ENCODE measurements around the gene BID.

DNA sequence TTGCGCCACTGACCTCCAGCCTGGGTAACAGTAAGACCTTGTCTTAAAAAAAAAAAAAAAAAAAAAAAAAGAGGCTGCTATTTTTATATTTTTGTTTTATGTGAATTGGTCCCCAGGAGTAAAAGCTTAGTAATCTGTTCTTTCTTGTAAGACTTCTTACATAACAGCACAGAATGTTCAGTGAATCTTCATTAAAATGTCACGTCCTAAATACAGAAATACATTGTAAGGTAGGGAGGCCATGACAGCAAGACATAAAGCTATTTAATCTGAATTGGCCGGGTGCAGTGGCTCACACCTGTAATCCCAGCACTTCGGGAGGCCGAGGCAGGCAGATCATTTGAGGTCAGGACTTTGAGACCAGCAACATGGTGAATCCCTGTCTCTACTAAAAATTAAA, 64.2 kb downstream of the BID start:
- TF ChIP-seq, protein P1, sequence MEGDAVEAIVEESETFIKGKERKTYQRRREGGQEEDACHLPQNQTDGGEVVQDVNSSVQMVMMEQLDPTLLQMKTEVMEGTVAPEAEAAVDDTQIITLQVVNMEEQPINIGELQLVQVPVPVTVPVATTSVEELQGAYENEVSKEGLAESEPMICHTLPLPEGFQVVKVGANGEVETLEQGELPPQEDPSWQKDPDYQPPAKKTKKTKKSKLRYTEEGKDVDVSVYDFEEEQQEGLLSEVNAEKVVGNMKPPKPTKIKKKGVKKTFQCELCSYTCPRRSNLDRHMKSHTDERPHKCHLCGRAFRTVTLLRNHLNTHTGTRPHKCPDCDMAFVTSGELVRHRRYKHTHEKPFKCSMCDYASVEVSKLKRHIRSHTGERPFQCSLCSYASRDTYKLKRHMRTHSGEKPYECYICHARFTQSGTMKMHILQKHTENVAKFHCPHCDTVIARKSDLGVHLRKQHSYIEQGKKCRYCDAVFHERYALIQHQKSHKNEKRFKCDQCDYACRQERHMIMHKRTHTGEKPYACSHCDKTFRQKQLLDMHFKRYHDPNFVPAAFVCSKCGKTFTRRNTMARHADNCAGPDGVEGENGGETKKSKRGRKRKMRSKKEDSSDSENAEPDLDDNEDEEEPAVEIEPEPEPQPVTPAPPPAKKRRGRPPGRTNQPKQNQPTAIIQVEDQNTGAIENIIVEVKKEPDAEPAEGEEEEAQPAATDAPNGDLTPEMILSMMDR (conservative IDR thresholded peaks at IDR 0.05; ENCODE audit: low read length), result no peak
- TF ChIP-seq EZH2phosphoT487 (IDR thresholded peaks at IDR 0.05; ENCODE audit: borderline replicate concordance, low read depth, low read length), result no peak

Data from OCI-LY7 (cell line).